Endothelial cell of umbilical vein (primary cell): Measurements from ENCODE around the gene MCF2L. TPM values are rescaled to one million over a fixed set of nuclear protein-coding genes. Genes with fewer than 3 reads are reported as not detected.

ENCODE experiments used
- BruUV-seq: library from RNA; stranded (reverse); fragments of 400-500 nt; replicated peaks from 2 replicates; lab custom pipeline; 2021; lab: Mats Ljungman, UMichigan
- CTCF ChIA-PET: fragments of 300-600, 350-600 bp; sonication (Branson Sonifier 250); formaldehyde crosslinking; loops from one replicate; lab custom pipeline; 2021; ENCODE audit warnings: antibody characterized with exemption, inconsistent platforms; lab: Charles Lee
- POLR2A ChIA-PET: fragments of 300-600, 350-600 bp; sonication (Branson Sonifier 250); formaldehyde crosslinking; loops from one replicate; lab custom pipeline; 2021; ENCODE audit warnings: antibody characterized with exemption, inconsistent platforms; lab: Charles Lee
- DNase-seq: peaks from one replicate; pipeline ENCODE4 v3.0.0-alpha.2; 2011; ENCODE audit warnings: low read depth, low spot score
- FAIRE-seq: peaks from 2 replicates; lab custom pipeline; 2011; peaks lifted over from hg19 to GRCh38; lab: Jason Lieb, UNC
- H2AFZ ChIP-seq: 2 replicates; pipeline ENCODE4 v1.6.0; 2012; ENCODE audit warnings: low read depth, low read length, control low read depth, inconsistent platforms
- H3K27ac ChIP-seq: 2 replicates; pipeline ENCODE4 v1.5.1; 2011; ENCODE audit warnings: low read depth, mild to moderate bottlenecking, control low read depth, low read length, moderate library complexity; ENCODE audit not compliant: insufficient read depth
- H3K27me3 ChIP-seq, 2 experiments: 2 replicates each; pipeline versions ENCODE4 v1.6.0 to v1.6.1; 2011; ENCODE audit warnings: low read length in 2 of 2, mixed read lengths in 1 of 2; ENCODE audit not compliant: control insufficient read depth in 2 of 2, insufficient read depth in 2 of 2
- H3K36me3 ChIP-seq, 2 experiments: 2 replicates in 1 of 2; 3 replicates in 1 of 2; pipeline ENCODE4 v1.5.1; 2011; ENCODE audit warnings: low read length in 2 of 2, mild to moderate bottlenecking in 1 of 2, moderate library complexity in 1 of 2; ENCODE audit not compliant: control insufficient read depth in 2 of 2, insufficient read depth in 2 of 2; ENCODE audit errors: extremely low read depth in 1 of 2
- H3K4me1 ChIP-seq: 3 replicates; pipeline ENCODE4 v1.5.1; 2011; ENCODE audit warnings: mild to moderate bottlenecking, low read length; ENCODE audit not compliant: control insufficient read depth, insufficient read depth; ENCODE audit errors: extremely low read depth
- H3K4me2 ChIP-seq: 2 replicates; pipeline ENCODE4 v1.6.1; 2011; ENCODE audit warnings: low read length, control low read depth, mixed read lengths; ENCODE audit not compliant: insufficient read depth
- H3K4me3 ChIP-seq, 3 experiments: fragments of 200-600 bp in 1 of 3; sonication (generic), shearing (Covaris generic) in 1 of 3; replicated peaks in 1 of 3; 2 replicates each; pipeline ENCODE4 v1.5.1; 2011 to 2016; ENCODE audit warnings: control low read depth in 3 of 3, low read length in 3 of 3, mild to moderate bottlenecking in 2 of 3, inconsistent platforms in 1 of 3, low read depth in 1 of 3, moderate library complexity in 1 of 3; ENCODE audit not compliant: insufficient read depth in 1 of 3
- H3K79me2 ChIP-seq: 2 replicates; pipeline ENCODE4 v1.6.0; 2012; ENCODE audit warnings: low read length, inconsistent platforms; ENCODE audit not compliant: control insufficient read depth, insufficient read depth
- H3K9ac ChIP-seq: replicated peaks from 2 replicates; pipeline ENCODE3; 2011; ENCODE audit warnings: low read length, control low read depth; ENCODE audit not compliant: insufficient read depth; ENCODE audit errors: extremely low read depth
- H3K9me1 ChIP-seq: replicated peaks from 3 replicates; pipeline ENCODE4 v1.6.0; 2011; ENCODE audit warnings: mild to moderate bottlenecking, low read length; ENCODE audit not compliant: control insufficient read depth, insufficient read depth; ENCODE audit errors: extremely low read depth
- H3K9me3 ChIP-seq: replicated peaks from 2 replicates; pipeline ENCODE4 v1.5.1; 2012; ENCODE audit warnings: low read length, inconsistent platforms; ENCODE audit not compliant: control insufficient read depth, insufficient read depth
- H4K20me1 ChIP-seq: replicated peaks from 2 replicates; pipeline ENCODE3; 2011; ENCODE audit warnings: mild to moderate bottlenecking, low read length; ENCODE audit not compliant: control insufficient read depth, insufficient read depth; ENCODE audit errors: extremely low read depth
- EZH2 ChIP-seq: IDR thresholded peaks from 2 replicates; pipeline ENCODE4 v1.6.1; 2012; ENCODE audit warnings: borderline replicate concordance, low read depth, mild to moderate bottlenecking, moderate library complexity, low read length, inconsistent platforms; ENCODE audit not compliant: severe bottlenecking
- FOS ChIP-seq: IDR thresholded peaks from 2 replicates; pipeline ENCODE4 v1.6.1; 2011; ENCODE audit warnings: mild to moderate bottlenecking, low read length, moderate library complexity, borderline replicate concordance; ENCODE audit not compliant: insufficient read depth
- GATA2 ChIP-seq: IDR thresholded peaks from 2 replicates; pipeline ENCODE4 v1.7.0; 2011; ENCODE audit warnings: low read depth, mild to moderate bottlenecking, moderate library complexity, mixed read lengths, low read length; ENCODE audit not compliant: insufficient read length, insufficient read depth
- JUN ChIP-seq: IDR thresholded peaks from 2 replicates; pipeline ENCODE4 v1.6.1; 2011; ENCODE audit warnings: borderline replicate concordance, low read depth; ENCODE audit not compliant: insufficient read length, insufficient read depth
- MYC ChIP-seq: IDR thresholded peaks from one replicate; pipeline ENCODE4 v1.6.1; 2011; ENCODE audit warnings: mild to moderate bottlenecking, low read depth, low read length
- POLR2A ChIP-seq: IDR thresholded peaks from 2 replicates; pipeline ENCODE4 v1.6.1; 2012; ENCODE audit warnings: low read depth, mild to moderate bottlenecking, control low read depth, low read length
- POLR2AphosphoS5 ChIP-seq: IDR thresholded peaks from 2 replicates; pipeline ENCODE4 v1.6.1; 2012; ENCODE audit warnings: low read depth, mild to moderate bottlenecking, control low read depth, low read length, moderate library complexity; ENCODE audit not compliant: insufficient read depth
- dilution Hi-C: fragments of 300-500 bp; cut with MboI; formaldehyde crosslinking; loops from one replicate; pipeline ENCODE4 v1.15.0; 2019; ENCODE audit warnings: low sequenced_read_pairs; ENCODE audit not compliant: extremely low pct_ligation_motif_present
- intact Hi-C: fragments of 100-400 bp; cut with micrococcal nuclease; formaldehyde crosslinking; loops from one replicate; pipeline ENCODE4 v1.10.0; 2022
- polyA plus RNA-seq, 4 experiments: library from polyadenylated mRNA; depleted of rRNA in 3 of 4; stranded (reverse) in 3 of 4; unstranded in 1 of 4; fragments of >200 nt; gene quantifications; 2 replicates each; pipeline versions ENCODE4 v1.2.1 to v1.2.3, GENCODE V29; 2011 to 2012; ENCODE audit warnings: missing spikeins in 1 of 4
- total RNA-seq: library from RNA; stranded (reverse); gene quantifications from 2 replicates; pipeline ENCODE4 v1.2.3, GENCODE V29; 2021
- TF ChIP-seq, protein P1 (sequence below), 2 donors: IDR thresholded peaks; 1 replicate in 1 of 2; 2 replicates in 1 of 2; pipeline ENCODE4 v1.5.1; 2011; ENCODE audit warnings: low read length in 2 of 2, mild to moderate bottlenecking in 2 of 2, moderate library complexity in 2 of 2, control low read depth in 1 of 2, inconsistent platforms in 1 of 2, low read depth in 1 of 2; ENCODE audit not compliant: insufficient read depth in 1 of 2; ENCODE audit errors: extremely low read depth in 1 of 2
- TF ChIP-seq, protein P2 (sequence below): IDR thresholded peaks from 2 replicates; pipeline ENCODE4 v1.6.1; 2011; ENCODE audit not compliant: insufficient read depth, insufficient read length

Gene MCF2L
- total and polyA plus RNA-seq, 2 donors (not counting 3 experiments of a cell fraction or from before 2014, with no cell fraction given), result 0.33 to 0.58 TPM

DNA sequence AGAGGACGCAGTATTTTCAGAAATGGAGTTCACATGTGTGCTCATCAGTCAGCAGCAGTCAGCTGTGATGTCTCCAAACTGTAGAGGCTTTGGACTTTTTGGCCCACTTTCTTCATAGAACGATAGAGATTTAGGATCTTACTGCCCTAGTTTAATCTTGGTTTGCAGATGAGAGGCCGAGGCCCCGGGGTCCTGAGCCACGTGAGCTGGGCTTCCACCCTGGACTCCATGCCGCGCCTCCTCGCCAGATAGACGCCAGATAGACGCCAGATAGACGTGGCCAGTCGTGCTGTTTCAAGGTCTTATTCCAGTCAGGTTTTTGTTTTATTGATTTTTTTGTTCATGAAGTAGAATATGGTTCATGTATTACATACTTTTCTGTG lies 11.7 kb upstream of the MCF2L start:
- Histone ChIP-seq H3K27me3 (peaks cover 0 to 4% of the 10 kb centered on the region in 2 experiments), H4K20me1 (no peaks in the 10 kb centered on the region), H3K79me2 (no peaks in the 10 kb centered on the region), H3K27ac (no peak overlapping the region), H3K4me1 (no peaks in the 10 kb centered on the region), H3K4me2 (no peak overlapping the region), H3K4me3 (no peak overlapping the region), H3K9me1 (no peaks in the 10 kb centered on the region), H3K36me3 (no peaks in the 10 kb centered on the region), H3K9me3 (no peaks in the 10 kb centered on the region), H2AFZ (no peak overlapping the region), H3K9ac (no peak overlapping the region)
- ChIA-PET POLR2A (no interaction called here), CTCF (interaction anchor here (1.1 to 1.6 kb wide), 3 partner anchors 8 to 25 kb away, joined by 3 to 5 read pairs (median 3); no protein-coding TSS in a partner anchor)
- no TSS peak for BruUV-seq
- FAIRE-seq (no peak), DNase-seq (no peak)
- no peak for TF ChIP-seq MYC
- TF ChIP-seq FOS, result no peak
- TF ChIP-seq, protein P1, sequence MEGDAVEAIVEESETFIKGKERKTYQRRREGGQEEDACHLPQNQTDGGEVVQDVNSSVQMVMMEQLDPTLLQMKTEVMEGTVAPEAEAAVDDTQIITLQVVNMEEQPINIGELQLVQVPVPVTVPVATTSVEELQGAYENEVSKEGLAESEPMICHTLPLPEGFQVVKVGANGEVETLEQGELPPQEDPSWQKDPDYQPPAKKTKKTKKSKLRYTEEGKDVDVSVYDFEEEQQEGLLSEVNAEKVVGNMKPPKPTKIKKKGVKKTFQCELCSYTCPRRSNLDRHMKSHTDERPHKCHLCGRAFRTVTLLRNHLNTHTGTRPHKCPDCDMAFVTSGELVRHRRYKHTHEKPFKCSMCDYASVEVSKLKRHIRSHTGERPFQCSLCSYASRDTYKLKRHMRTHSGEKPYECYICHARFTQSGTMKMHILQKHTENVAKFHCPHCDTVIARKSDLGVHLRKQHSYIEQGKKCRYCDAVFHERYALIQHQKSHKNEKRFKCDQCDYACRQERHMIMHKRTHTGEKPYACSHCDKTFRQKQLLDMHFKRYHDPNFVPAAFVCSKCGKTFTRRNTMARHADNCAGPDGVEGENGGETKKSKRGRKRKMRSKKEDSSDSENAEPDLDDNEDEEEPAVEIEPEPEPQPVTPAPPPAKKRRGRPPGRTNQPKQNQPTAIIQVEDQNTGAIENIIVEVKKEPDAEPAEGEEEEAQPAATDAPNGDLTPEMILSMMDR (IDR thresholded peaks at IDR 0.05; ENCODE audit: extremely low read depth in 1 of 2, insufficient read depth in 1 of 2, low read depth in 1 of 2, low read length in 2 of 2), result no peak
- TF ChIP-seq, protein P2, sequence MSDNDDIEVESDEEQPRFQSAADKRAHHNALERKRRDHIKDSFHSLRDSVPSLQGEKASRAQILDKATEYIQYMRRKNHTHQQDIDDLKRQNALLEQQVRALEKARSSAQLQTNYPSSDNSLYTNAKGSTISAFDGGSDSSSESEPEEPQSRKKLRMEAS, result no peak
- no peak for TF ChIP-seq EZH2
- no peak for TF ChIP-seq POLR2AphosphoS5
- no peak for TF ChIP-seq JUN
- TF ChIP-seq POLR2A, result no peak
- no peak for TF ChIP-seq GATA2
- dilution Hi-C loops (no loop called here), intact Hi-C loops (no loop called here)
